DMS153 treated with DMSO at 0.1 percent for 48 hours (cell line): ENCODE results near the gene KDELR1.
"Not testable (repeated sequence)": the region's sequence is repeated elsewhere in the genome, so short reads cannot be mapped to it uniquely, and the experiment has no call there.

Experiments
- DNase-seq: peaks from one replicate; lab custom pipeline; 2025; ENCODE audit not compliant: unreplicated experiment; lab: John Stamatoyannopoulos, UW

The KDELR1 gene

DNA sequence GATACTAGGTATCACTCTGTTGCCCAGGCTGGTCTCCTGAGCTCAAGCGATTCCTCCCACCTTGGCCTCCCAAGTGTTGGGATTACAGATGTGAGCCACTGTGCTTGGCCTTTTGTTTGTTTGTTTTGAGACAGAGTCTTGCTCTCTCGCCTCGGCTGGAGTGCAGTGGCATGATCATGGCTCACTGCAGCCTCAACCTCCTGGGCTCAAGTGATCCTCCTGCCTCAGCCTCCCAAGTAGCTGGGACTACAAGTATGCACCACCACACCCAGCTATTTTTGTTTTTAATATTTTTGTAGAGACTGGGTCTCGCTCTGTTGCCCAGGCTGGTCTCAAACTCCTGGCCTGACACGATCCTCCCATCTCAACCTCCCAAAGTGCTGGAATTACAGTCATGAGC is 19.6 kb downstream of the KDELR1 start:
- not testable (repeated sequence) for DNase-seq

DNA sequence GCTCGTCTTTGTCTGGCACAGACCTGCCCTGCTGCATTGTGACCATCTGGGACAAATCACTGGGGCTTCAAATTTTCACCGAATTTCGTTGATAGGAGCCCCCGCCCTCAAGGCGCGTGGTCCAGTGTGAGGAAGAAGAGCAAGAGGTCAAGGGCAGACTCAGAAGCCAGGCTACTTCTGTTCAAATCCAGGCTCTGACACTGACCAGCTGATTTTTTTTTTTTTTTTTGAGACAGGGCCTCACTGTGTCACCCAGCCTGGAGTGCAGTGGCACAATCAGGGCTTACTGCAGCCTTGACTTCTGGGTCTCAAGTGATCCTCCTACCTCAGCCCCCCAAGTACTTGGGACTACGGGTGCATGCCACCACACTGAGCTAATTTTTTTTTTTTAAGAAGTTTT is 20.0 kb downstream of the KDELR1 start:
- no peak for DNase-seq

DNA sequence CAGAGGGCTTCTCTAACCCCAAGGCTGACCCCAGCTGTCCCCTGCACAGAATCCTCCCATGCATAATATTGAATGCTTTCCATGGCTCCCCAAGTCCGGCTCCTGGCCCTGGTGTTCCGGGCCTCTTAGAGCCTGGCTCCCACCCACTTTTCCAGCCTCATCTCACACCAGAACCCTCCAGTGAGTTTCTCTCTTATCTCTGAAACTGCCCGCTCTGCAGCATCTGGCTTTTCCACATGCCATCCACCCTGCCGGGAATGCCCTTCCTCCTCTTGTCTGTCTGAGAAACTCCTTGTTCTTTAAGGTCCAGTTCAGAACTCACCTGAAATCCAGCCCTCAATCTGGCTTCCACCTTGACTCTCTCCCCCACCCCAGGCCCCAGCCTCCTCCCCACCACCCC is 20.4 kb downstream of the KDELR1 start:
- no peak for DNase-seq

DNA sequence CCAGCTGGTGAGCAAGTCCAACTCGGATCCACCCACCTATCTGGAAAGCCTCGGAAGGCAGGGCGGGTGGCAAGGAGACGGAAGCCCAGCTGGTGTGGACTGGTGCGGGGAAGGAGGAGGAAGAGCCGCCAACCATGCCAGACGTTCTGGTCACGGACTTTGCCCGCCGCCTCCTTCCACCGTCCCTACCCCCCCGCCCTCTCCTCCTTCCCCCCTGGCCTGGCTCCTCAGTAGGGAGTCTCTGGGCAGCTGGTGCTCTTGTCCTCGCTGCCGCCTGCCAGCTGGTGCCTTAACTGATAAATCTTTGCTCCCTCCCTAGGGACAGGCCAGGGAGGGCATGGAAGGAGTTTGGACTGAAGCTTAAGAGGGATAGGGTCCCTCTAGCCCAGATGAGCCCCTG is 22.4 kb downstream of the KDELR1 start:
- DNase-seq = no peak

DNA sequence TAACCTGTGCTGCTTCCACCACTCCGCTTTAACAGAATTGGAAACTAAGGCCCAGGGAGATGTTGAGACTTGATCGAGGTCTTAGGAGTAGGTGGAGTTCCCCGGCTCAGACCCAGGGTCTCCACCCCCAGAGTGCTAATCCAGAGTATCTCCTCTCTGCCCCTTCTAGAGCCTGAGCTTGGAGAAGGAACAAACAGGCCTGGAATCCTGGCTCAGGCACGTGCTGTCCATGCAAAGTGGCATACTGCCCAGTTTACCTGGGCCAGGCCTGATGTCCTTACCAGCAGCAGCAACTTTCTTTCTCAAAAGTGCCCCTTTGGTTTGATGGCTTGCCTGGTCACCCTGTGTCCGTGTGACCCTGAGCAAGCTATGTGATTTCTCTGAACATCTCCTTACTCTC is 23.5 kb downstream of the KDELR1 start:
- no peak for DNase-seq

DNA sequence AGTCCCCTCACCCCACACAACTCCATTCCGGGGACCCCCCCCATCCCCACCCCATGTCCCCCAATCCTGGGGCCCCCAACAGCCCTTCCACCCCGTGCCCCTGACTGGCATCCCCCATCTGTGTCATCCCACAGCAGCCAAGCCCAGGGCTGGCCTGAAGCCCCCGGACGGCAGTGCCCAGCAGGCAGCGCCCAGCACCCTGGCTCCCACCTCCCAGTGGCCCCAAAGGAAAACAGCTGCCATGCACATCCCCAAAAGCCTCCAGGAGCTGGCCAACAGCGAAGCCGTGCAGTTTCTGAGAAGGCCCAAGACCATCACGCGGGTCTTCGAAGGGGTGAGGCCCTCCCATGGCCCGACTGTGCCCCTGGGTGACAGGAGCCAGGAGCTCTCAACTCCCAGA is 25.7 kb downstream of the KDELR1 start:
- DNase-seq = no peak

DNA sequence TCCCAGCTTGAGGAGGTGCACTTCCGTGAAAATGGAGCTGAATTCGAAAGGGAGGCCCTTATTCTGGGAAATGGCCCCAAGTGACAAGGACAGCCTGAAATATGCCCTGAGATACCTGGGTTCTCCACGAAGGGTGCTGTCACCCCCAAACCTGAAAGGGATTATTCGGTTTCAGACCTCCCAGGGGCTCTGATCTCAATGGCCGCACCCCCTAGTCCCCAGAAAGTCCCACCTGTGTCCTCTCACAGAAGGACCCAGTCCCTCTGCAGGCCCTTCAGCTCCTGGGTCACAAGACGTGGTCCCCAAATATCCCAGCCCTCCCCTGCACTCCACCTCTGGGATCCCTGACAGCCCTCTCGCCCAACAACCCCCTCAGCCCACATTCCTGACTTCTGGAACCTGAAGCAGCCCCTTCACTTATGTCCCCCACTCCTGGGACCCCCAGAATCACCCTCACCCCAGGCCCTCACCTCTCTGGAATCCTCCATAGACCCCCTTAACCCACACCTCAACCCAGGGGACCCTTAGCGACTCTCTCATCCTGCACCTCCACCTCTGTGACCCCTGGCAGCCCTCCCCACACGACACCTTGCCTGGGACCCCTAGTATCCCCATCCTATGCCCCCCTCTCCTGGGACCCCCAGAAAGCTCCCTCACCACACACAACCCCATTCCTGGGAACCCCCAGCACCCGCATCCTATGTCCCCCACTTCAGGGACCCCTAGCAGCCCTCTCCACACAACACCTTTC is 26.6 kb downstream of the KDELR1 start:
- DNase-seq = no peak

DNA sequence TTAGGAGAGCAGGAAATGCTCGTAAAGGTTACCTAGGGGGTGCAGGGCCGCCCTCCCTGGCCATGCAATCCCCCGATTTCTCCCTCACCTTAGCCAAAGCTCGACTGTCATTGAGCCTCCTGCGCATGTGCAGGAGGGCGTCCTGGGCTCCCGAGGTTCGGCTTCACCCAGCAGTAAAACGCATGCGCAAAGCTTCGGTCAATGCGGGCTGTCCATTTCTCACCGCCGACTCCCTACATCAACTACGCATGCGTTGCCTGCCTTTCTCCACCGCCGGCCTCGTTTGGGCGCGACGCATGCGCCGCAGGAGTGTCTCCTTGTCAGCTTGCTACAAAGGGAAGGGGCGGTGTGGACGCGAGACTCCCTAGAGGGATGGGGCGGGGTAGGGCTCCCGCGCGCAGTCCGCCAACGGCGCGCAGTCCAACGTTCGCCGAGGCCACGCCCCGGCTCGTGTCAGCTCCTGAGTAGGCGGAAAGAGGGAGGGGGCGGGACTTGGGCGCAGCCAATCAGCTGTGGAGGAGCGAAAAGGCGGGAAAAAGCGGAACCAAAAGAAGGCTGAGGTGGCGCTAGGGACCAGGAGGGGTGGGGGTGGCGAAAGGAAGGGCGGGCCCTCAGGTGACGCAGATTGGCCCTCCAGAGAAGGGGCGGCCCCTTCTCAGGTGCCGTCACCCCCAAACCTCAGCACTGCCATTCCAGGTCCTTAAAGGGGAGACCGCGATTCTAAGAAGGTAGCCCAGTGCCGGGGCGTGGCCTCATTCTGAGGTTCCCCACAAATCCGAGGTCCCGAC is 27.3 kb downstream of the KDELR1 start, which contains the start of the genes SYNGR4 and TMEM143:
Gene SYNGR4, plus strand, starts transcription at position 558 of the 788 bp plus-strand sequence. CDS start 1,476 bp downstream, outside the sequence.
Gene TMEM143, minus strand, starts transcription at position 131 of the 788 bp plus-strand sequence. Its CDS starts 20 bp downstream, at position 111.
- peak; percentile 99 for DNase-seq

DNA sequence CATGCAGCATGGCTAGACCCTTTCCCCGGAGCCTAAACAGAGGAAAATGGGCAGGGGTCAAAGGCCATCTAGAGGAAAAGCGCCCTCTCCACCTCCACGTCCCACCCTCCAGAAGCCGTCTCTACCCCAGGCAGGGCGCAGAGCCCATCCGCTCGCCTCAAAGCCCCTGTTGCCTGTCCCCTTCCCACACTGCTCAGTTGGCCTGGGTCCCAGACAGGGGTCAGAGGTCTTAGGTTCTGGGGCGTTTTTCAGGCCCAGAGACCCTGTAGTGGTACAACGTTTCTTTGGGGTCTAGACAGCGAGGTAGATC is 27.9 kb downstream of the KDELR1 start:
- no peak for DNase-seq

DNA sequence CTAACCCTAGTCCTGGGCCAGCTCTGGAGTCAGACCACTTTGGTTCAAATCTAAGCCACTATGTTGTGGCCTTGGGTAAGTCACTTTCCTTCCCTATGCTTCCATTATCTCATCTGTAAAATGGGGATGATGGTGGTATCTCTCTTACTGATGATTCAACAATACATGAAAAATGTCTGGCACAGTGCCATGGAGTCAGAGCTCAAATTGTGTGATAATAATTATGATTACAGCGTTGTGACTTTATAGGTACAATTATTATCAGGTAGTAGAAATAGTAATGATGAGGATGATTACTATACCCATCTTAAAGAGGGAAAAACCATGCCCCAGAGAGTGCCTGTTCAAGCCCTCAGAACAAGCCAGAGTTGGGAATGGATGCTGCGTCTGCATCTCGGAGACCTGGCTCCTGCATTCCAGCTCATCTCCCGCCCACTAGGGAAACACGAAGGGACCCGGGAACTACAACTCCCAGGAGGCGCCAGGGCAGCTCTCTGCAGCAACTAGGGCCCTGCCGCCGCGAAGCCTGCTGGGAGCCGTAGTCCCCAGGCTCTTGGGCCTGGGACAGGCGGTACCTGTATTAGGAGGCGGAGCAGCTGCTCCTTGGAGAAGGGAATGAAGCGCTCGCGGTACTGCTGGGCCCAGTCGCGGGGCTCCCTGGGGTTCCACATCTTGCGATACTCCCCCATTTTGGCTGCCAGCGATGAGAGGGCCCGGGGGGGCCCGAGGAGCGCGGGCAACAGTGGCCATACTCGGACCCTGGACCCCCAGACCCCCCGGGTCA is 28.4 kb downstream of the KDELR1 start:
- peak; percentile 92 for DNase-seq

DNA sequence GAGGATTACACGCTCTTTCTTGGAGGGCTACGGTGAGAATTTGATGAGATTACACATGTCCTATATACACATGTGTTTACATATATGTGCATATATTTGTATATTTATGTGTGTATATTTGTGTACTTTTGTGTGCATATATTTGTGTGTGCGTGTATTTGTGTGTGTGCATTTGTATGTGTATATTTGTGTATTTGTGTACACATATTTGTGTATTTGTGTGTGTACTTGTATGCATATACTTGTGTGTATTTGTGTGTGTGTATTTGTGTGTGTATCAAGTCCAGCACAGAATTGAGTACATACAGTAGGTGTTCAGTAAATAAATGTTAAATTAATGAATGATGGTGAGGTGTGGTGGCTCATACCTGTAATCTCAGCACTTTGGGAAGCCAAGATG is 29.4 kb downstream of the KDELR1 start:
- no peak for DNase-seq

DNA sequence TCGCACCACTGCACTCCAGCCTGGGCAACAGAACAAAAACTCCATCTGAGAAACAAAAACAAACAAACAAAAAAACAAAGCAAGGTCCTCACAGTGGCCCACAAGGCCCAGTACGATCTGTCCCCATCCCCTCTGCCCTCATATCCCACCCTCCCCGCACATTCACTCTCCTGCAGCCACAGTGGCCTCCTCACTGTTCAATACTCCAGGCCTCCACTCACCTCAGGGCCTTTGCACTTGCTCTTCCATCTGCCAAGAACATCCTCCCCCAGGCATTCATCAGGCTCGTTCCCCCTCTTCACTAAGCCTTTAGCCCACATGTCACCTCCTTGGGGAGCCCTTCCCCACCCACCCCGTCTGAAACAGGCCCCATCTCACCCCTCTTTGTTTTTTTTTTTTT is 32.2 kb downstream of the KDELR1 start:
- no peak for DNase-seq

DNA sequence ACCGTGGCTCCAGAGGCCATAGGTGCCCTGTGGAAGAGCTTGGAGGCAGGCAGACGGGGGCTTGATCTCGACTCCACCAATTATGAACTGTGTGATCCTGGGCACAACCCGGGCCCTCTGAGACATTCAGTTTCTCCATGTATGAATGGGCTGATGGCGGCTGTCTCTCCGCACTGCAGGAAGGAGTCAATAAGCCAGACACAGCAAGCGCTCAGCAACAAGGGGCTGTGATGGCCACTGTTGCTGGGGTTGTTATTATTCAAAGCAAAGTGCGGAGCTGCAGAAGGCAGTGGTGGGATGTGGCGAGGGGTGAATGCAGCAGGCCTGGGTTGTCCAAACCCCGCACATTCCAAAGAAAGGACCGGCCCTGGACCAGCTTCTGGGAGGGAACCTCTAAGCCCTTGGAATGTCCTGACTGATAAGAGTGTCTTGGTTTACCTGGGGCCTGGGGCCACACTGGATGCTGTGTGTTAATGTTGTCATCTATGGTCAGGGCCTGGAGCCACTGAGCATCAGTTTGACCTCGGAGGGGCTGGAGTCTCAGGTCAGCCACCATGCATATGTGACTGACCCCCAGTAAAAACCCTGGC is 35.9 kb downstream of the KDELR1 start:
- DNase-seq = no peak

DNA sequence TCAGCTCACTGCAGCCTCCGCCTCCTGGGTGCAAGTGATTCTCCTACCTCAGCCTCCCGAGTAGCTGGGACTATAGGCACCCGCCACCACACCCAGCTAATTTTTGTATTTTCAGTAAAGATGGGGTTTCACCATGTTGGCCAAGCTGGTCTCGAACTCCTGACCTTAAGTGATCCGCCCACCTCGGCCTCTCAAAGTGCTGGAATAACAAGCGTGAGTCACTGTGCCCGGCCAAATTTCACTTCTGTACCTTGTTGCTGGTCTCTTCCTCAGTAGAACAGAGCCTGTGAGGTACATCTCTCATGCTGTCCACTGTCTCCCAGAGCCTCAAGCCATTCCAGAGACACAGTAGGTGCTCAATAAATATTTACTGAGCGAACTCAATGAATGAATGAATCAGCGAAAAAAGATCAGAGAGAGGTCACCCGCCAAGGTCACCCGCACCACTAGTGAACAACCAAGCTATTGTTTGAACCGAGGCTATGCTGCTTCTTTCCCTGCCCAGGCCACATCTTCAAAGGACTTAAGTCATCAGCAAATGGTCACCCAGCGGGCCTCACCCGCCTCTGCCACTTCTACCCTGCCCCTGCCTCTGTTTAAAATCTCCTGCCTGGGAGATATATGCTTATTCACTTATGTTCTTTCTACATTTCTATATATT is 36.9 kb downstream of the KDELR1 start:
- DNase-seq = no peak

DNA sequence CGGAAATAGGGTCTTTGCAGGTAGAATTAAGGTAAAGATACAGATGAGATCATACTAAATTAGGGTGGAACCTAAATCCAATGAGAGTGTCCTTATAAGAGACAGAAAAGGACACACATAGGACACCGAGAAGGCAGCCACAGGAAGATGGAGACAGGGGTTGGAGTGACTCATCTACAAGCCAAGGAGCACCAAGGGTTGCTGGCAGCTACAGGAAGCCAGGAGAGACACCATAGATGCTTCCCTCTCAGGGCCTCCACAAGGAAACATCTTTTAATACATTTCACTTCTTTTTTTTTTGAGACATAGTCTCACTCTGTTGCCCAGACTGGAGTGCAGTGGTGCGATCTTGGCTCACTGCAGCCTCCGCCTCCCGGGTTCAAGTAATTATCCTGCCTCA is 37.7 kb downstream of the KDELR1 start:
- no peak for DNase-seq

DNA sequence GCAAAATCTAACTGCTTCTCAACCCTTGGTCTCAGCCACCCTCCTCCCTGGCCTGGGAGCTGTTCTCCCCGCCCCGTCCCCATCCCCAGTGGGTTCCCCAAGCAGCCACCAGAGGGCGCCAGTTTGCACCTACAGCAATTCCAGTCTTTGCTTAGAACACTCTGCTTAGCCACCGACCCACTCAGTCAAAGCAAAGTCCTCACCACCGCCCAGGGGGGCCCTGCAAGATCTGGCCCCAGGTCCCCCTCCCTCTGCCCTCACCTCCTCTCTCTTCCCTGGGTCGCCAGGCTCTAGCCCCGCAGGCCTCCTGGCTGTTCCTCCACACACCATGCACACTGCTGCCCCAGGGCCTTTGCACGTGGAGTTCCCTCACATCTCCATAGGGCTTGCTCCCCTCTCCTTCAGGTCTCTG is 40.0 kb downstream of the KDELR1 start:
- DNase-seq = peak; percentile 53

DNA sequence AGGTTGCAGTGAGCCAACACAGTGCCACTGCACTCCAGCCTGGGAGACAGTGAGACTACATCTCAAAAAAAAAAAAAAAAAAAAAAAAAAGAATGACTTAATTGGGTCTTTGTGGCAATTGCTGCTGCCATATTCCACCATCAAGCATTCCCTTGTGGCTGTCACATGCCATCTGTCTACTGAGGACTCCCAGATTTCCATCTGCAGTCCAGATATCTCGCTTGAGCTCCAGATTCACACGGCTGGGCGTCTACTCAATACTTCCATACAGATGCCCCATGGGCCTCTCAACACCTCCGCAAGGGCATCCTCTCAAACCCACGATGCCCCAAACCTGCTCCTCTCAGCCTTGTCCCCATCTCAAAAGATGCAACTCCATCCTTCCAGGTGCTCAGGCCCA is 40.5 kb downstream of the KDELR1 start:
- no peak for DNase-seq

DNA sequence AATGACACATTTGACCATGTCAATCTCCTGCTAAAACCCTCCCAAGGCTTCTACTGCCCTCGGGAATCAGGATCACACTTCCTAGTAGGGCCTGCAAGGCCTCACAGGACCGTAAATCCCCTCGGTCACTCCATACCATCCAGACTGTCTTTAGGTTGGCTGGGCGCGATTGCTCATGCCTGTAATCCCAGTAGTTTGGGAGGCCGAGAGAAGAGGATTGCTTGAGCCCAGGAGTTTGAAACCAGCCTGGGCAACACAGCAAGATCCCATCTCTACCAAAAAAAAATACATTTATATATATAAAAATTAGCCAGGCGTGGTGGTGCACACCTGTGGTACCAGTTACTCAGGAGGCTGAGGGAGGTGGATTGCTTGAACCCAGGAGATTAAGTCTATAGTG is 42.6 kb downstream of the KDELR1 start:
- DNase-seq = no peak

DNA sequence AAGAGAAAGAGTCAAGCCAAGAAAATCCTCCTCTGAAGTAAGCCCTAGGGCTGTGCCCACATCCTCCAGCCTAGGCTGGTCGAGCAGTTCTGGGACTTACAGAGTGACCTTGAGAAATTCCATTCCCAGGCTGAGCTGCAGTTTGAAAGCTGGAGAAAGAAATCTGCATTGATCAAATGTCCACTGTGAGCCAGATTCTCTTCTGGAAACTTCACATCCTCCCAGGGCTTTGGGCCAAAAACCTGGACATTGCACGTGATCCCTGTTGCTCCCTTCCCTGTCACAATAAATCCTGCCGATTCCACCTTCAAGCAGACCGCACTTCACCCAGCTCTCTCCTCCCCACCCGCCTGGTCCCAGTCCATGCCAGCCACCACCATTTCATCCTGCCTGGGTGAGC is 43.3 kb downstream of the KDELR1 start:
- no peak for DNase-seq

DNA sequence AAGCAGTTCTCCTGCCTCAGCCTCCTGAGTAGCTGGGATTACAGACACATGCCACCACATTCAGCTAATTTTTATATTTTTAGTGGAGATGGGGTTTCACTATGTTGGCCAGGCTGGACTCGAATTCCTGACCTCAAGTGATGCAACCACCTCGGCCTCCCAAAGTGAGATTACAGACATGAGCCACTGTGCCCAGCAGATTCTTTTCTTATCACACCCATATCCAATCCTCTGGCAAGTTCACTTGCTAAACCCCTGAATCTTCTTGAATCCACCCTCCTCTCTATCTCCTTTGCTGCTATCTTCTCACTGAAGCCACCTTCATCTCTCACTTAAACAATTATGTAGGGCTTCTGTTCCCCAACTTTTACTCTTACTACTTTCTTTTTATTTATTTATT is 45.2 kb downstream of the KDELR1 start:
- no peak for DNase-seq

DNA sequence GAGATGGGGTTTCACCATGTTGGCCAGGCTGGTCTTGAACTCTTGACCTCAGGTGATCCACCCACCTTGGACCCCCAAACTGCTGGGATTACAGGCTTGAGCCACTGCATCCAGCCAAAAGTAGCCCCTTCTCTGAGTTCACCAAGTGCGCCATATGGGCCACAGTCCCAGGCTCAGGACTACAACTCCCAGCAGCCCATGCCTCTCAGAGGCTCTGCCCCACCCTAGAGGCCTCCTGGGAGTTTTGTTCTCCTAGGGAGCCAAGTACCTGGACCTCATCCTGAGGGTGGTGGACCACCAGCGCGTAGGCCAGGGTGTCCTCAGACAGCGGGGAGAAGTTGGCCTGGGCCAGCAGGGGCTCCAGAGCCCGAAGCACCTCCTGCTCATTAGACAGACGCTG is 46.5 kb downstream of the KDELR1 start:
- no peak for DNase-seq
